SW 1271 (cell line): ENCODE measurements around the gene CCDC12.
A peak's percentile ranks its signal among the peaks of the same experiment; 100 is the strongest.

Source experiments
- DNase-seq, 2 experiments: peaks; one replicate each; lab custom pipeline; 2025; lab: John Stamatoyannopoulos, UW

CCDC12 gene

DNA sequence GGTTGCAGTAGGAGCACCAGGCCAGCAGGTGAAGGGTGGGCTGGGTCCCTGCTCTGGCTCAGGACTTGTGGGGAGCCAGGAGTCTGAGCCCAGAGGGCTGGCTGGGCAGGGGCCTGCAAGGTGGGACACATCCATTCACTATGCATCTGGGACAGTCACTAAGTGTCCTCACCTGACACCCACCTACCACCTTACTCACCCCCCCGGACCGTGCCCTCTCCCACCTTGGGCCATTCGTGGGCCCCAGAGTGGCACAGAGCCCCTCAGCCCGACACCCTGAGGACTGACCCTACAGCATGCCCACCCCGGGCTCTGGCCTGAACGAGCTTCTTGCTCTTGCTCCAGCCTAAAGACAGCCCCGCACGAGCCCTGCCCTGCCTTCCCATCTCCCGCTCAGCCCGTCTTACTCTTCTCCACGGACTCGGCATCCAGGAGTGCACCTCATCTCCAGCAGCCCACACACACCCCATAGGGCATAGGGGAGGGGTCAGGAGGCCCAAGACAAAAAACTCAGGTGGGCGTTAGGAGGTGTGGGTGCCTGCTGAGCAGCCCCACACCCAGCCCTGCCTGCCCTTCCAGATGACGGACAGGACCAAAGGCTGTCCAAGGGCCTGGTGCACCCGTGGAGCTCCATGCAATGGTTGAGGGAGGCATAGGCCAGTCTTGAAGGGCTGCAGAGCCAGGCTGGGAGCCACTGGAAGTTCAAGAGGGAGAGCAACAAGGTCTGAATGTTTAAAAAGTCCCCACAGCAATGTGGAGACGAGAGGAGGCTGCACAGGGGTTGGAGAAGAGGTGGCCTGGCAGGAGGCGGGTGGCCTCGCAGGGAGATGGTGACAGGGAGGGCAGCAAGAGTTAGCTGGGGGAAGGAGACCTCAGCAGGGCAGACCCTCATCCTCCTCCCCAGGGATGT lies 72.0 kb downstream of the CCDC12 start:
- DNase-seq: no peak

GRCh38 chr3:46903341-46904302 lies 72.9 kb downstream of the CCDC12 start:
- no peak for DNase-seq

DNA sequence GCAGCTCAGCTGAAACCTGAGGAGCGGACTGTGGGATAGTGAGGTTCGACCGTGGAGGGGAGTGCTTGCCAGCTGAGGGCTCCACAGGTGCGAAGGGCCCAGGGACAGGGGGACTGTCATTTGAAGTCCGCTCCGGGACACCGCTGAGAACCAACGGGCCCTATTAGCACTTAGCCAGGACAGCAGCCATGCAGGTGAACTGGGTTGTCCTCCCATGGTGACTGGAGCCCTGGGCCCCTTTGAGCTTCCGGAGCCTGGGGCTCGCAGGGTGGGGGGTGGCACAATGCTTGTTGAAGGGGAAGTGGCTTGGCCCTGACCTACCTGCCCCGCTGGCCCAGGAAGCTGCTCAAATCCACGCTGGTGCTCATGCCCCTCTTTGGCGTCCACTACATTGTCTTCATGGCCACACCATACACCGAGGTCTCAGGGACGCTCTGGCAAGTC lies 74.3 kb downstream of the CCDC12 start:
- DNase-seq: no peak

DNA sequence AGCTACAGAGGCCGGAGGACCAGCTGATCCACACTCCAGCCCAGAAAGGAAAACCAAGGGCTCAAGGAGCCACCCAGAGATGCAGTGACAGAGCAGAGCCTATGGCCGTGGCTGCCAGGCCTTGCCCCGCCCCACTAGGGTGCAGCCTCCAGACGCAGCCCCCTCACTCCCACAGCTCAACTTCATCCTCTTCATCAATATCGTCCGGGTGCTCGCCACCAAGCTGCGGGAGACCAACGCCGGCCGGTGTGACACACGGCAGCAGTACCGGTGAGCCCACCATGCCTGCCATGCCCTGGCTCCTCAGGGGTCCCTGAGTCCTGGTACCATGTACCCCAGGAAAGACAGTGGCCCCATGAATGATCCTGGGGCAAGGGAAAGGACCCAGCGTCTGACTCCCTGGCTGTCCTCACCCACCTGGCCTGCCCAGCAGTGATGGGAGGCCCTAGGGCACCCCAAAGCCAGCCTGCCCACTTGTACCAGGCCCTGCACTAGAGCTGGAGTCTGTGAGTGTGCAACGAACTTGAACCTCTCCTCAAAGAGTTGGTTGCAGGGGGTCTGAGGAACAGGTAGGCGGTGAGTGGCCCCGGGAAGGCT lies 74.9 kb downstream of the CCDC12 start:
- no peak for DNase-seq

GRCh38 chr3:46901061-46901460 lies 75.5 kb downstream of the CCDC12 start:
- DNase-seq: no peak

GRCh38 chr3:46900356-46900755 lies 76.2 kb downstream of the CCDC12 start:
- no peak for DNase-seq

DNA sequence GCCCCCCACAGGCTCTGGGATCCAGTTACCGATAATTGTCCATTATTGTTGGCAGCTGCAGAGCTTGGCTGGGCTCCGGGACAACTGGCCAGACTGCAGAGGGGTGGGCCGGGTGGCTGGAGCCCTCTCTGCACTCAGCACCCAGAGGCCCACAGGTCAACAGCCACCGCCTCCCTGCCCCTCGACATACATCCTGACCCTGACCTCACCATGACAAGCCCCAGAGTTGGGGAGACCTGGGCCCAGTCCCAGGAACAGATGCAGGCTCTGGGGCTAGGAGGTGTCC lies 76.6 kb downstream of the CCDC12 start:
- DNase-seq: no peak

DNA sequence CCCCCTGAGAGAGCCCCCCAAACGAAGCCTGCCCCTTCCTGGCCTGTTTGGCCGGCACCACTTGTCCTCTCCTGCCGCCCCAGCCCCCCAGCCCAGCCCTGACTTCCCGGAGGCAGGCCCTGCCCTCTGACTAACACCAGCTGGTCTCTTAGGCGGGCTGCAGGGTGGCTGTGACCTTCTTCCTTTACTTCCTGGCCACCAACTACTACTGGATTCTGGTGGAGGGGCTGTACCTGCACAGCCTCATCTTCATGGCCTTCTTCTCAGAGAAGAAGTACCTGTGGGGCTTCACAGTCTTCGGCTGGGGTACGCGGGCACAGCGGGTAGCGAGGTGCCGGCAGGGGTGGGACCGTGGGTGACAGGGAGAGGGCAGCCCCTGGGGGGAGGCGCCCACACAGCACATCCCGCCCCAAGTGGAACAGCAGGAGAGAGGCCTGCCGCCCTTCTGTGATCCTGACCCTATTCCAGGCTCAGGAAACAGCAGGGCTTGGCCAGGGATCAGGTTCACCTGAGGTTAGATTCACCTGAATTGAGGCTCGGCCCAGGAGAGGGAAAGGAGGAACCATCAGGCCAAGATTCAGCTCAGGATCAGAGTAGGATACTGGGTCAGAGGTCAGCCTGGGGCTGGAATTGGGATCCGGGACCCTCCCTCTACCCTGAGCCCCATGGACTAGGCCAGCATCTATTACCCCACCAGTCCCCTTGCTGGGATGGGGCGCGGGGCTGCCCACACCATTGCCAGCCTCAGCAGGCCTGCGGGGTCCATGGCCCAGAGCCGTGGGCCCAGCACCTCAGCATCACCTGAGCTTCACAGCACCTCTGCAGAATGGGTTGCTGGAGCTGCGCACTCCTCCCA lies 77.2 kb downstream of the CCDC12 start:
- no peak for DNase-seq

- DNase-seq: no peak
Measured at GRCh38 chr3:46898321-46899150, 78.0 kb downstream of the CCDC12 start.

- DNase-seq: no peak
Measured at GRCh38 chr3:46897829-46898320, 78.7 kb downstream of the CCDC12 start.

DNA sequence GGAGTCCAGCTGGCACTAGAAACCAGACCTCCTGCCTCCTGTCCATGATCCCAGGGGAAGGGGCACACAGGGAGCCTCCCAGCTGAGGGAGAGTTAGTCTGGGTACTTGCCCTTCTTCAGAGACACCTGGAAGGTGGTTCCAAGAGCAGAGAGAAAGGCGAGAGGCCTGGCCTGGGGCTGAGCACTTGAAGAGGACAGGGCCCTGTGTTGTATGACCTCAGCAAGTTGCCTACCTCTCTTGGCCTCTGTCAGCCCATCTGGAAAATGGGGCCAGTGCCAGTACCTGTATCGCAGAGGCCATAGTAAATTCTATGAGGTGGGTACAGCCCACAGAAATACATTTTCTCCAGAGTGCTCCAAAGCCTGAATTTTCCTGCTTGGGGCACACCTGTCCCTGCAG lies 79.5 kb downstream of the CCDC12 start:
- DNase-seq: no peak

- no peak for DNase-seq
Measured at GRCh38 chr3:46896386-46896785, 80.2 kb downstream of the CCDC12 start.

DNA sequence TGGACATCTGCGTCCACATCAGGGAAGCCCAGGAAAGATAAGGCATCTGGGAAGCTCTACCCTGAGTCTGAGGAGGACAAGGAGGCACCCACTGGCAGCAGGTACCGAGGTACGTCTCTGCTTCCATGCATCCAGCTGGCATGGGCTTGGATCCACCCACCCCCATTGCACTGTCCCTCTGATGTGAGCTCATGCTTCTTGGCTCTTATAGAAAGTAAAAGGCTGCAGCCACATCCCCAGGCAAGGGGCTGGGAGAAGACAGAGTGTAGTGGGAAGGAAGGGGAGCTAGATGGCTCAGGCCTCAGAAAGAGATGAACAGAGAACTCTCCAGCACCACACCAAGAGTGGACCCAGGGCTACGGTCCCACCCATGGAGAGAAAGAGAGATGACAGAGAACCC lies 80.8 kb downstream of the CCDC12 start:
- no peak for DNase-seq

DNA sequence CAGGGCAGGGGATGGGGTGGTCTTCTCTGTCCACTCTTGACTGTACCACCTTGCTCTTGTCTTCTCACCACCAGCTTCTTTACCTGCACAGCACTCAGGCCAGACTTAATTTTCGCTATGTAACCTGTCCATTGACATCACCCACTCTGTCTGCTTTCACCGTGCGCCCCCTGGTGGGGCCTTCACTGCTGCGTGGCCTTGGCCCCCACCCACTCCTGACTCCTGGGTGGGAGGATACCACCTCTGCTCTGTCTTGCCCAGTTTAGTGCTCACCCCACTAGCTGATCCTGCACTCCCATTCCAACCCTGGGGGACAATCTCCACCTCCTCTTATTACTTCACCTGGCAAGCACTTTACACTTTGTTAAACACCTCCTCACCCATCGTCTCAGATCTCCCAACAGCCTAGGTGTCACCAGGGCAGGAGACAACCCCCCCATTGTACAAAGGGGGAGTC lies 81.3 kb downstream of the CCDC12 start:
- peak in 1 of 2 experiments; percentile 53 for DNase-seq

DNA sequence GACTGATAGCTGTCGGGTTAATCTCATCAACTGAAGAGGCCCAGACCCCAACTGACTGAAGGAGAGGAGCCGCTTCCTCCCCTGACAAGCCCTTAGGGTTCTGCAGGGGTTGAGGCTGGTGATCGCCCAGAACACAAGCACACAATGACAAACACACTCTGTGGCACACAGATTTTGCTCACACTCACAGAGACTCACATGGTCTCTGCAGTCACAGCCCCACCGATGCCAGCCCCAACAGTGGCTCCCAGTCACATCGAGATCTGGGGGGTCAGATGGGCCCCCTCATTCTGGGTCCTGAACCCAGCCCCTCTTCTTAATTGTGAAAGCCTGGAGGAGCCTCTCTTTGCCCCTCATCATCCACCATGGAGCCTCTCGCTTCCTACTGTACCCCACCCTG lies 82.3 kb downstream of the CCDC12 start:
- no peak for DNase-seq

DNA sequence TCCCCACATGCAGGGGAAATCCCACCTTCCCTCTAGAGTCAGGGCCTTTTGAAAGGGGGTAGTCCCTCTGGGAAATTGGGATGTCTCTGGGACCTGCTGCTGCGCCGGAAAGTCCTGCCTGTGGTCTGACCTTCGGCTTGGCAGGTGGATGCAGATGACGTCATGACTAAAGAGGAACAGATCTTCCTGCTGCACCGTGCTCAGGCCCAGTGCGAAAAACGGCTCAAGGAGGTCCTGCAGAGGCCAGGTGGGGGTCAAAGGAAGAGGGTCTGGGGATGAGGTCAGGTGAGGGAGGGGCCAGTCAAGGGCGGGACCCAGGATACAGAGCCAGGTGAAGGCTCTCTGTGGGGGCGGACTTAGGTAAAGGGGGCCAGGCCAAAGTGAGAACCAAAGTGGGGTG lies 82.8 kb downstream of the CCDC12 start:
- DNase-seq: no peak

DNA sequence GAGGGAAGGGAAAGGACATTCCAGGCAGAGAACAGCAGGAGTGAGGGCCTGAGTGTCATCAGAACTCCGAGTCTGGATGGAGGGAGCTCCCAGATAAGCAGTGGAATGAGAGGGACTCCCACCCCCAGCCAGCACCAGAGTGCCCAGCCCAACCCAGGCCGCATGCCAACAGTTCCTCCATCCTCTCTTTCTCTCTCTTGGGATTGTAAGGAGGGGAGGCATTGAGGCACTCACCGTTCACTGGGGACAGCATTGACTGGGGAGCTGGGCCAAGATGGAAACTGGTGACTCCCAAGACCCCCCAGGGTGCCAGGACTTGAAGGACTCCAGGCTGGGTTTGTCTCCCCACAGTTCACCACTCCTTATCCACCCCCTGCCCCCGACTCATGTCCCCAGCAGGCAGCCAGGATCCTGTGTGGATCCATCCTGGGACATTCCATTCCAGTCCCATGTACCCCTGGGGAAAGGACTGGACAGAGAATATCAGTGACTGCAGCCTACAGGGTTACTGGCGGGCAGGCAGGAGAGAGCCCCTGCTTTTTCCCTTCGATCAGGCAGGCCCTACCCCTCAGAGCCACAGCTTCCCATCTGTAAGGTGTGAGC lies 83.3 kb downstream of the CCDC12 start:
- DNase-seq: no peak

- DNase-seq: no peak
Measured at GRCh38 chr3:46892285-46893145, 84.0 kb downstream of the CCDC12 start.

- no peak for DNase-seq
Measured at GRCh38 chr3:46891132-46891531, 85.4 kb downstream of the CCDC12 start.
